Smooth muscle cell (in vitro differentiated cells): ENCODE measurements around the gene LNP1. TPM values are rescaled to one million over a fixed set of nuclear protein-coding genes. Genes with fewer than 3 reads are reported as not detected.

Experiments
- DNase-seq: peaks from one replicate; lab custom pipeline; 2025; ENCODE audit not compliant: unreplicated experiment; lab: John Stamatoyannopoulos, UW
- H2AFZ ChIP-seq: fragments of 200-600 bp; sonication (generic); 2 replicates; pipeline ENCODE4 v1.6.0; 2016; ENCODE audit warnings: antibody characterized with exemption, low read depth, mild to moderate bottlenecking
- H3F3A ChIP-seq: fragments of 200-600 bp; sonication (generic); 2 replicates; pipeline ENCODE4 v1.6.0; 2017; ENCODE audit warnings: antibody characterized with exemption, low read depth
- H3K27ac ChIP-seq: fragments of 200-600 bp; sonication (generic); 2 replicates; pipeline ENCODE4 v1.5.1; 2016; ENCODE audit warnings: low read depth, mild to moderate bottlenecking
- H3K27me3 ChIP-seq: fragments of 200-600 bp; sonication (generic); 2 replicates; pipeline ENCODE4 v1.6.1; 2016; ENCODE audit warnings: low read depth, mild to moderate bottlenecking
- H3K36me3 ChIP-seq: fragments of 200-600 bp; sonication (generic); 2 replicates; pipeline ENCODE4 v1.5.1; 2016; ENCODE audit warnings: low read depth
- H3K4me1 ChIP-seq: fragments of 200-600 bp; sonication (generic); 2 replicates; pipeline ENCODE4 v1.5.1; 2016; ENCODE audit warnings: low read depth
- H3K4me2 ChIP-seq: fragments of 200-600 bp; sonication (generic); 2 replicates; pipeline ENCODE4 v1.6.0; 2016; ENCODE audit warnings: mild to moderate bottlenecking
- H3K4me3 ChIP-seq: fragments of 200-600 bp; sonication (generic); 2 replicates; pipeline ENCODE4 v1.5.1; 2016; ENCODE audit warnings: mild to moderate bottlenecking
- H3K79me2 ChIP-seq: fragments of 200-600 bp; sonication (generic); 2 replicates; pipeline ENCODE4 v1.6.0; 2016; ENCODE audit warnings: low read depth, mild to moderate bottlenecking
- H3K9ac ChIP-seq: fragments of 200-600 bp; sonication (generic); 2 replicates; pipeline ENCODE4 v1.6.0; 2016; ENCODE audit warnings: low read depth
- H3K9me3 ChIP-seq: fragments of 200-600 bp; sonication (generic); replicated peaks from 2 replicates; pipeline ENCODE4 v1.5.1; 2016; ENCODE audit warnings: low read depth
- H4K20me1 ChIP-seq: fragments of 200-600 bp; sonication (generic); 2 replicates; pipeline ENCODE4 v1.6.0; 2016; ENCODE audit warnings: low read depth
- WGBS: methylation state at CpG from one replicate; pipeline ENCODE4 v1.1.7; 2016; ENCODE audit warnings: low lambda C conversion rate; 5-methylcytosine and 5-hydroxymethylcytosine counted together
- polyA plus RNA-seq: library from polyadenylated mRNA; unstranded; fragments of >200 nt; fragmentation: Nextera tagmentation; extraction: Ambion mirVana; gene quantifications from 2 replicates; pipeline ENCODE4 v1.2.1, GENCODE V29; 2016
- total RNA-seq: library from RNA; depleted of rRNA; stranded (reverse); fragments of >200 nt; gene quantifications from 2 replicates; pipeline ENCODE4 v1.2.3, GENCODE V29; 2014
- TF ChIP-seq, protein P1 (sequence below): fragments of 200-600 bp; sonication (generic); IDR thresholded peaks from 2 replicates; pipeline ENCODE4 v1.5.1; 2017; ENCODE audit warnings: borderline replicate concordance, mild to moderate bottlenecking, antibody characterized with exemption; ENCODE audit not compliant: insufficient read depth, poor library complexity, severe bottlenecking

Gene LNP1
- total and polyA plus RNA-seq, 2 experiments from 2014 or later, result 3.1 to 4.3 TPM

GRCh38 chr3:100449214-100449613, 47.9 kb downstream of the LNP1 start:
- TF ChIP-seq, protein P1, sequence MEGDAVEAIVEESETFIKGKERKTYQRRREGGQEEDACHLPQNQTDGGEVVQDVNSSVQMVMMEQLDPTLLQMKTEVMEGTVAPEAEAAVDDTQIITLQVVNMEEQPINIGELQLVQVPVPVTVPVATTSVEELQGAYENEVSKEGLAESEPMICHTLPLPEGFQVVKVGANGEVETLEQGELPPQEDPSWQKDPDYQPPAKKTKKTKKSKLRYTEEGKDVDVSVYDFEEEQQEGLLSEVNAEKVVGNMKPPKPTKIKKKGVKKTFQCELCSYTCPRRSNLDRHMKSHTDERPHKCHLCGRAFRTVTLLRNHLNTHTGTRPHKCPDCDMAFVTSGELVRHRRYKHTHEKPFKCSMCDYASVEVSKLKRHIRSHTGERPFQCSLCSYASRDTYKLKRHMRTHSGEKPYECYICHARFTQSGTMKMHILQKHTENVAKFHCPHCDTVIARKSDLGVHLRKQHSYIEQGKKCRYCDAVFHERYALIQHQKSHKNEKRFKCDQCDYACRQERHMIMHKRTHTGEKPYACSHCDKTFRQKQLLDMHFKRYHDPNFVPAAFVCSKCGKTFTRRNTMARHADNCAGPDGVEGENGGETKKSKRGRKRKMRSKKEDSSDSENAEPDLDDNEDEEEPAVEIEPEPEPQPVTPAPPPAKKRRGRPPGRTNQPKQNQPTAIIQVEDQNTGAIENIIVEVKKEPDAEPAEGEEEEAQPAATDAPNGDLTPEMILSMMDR, result no peak
- H3F3A ChIP-seq, result no peaks in the 10 kb centered on the region
- WGBS, result 46% methylated on average over 2 of the region's 2 CpGs
- H3K27ac ChIP-seq, result no peak overlapping the region
- no peak overlapping the region for H3K4me3 ChIP-seq
- no peaks in the 10 kb centered on the region for H3K36me3 ChIP-seq
- H3K9ac ChIP-seq, result no peak overlapping the region
- H2AFZ ChIP-seq, result no peak overlapping the region
- H3K4me2 ChIP-seq, result no peak overlapping the region
- H3K4me1 ChIP-seq, result no peaks in the 10 kb centered on the region
- DNase-seq, result no peak
- H3K27me3 ChIP-seq, result no peaks in the 10 kb centered on the region
- H4K20me1 ChIP-seq, result no peaks in the 10 kb centered on the region
- no peaks in the 10 kb centered on the region for H3K79me2 ChIP-seq
- no peaks in the 10 kb centered on the region for H3K9me3 ChIP-seq

DNA sequence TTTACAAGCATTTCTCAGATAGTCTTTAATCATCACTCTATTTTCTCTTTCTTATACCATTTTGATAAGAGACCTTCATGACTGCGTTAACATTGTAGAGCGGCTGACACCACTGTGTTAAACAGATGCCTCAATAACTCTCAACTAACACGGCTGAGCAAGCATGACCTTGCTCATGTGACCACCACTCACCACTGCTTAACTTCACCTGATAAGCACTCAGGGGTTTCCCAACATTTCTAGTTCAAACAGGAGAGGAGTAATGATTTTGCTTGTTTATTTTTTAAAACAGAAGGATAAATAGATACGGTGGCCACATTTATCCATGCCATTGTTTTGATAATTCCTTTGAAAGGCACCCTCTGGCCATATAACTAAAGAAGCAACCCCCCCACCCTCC, 53.3 kb downstream of the LNP1 start:
- Histone ChIP-seq H3K4me2 (no peak overlapping the region), H3K4me1 (no peaks in the 10 kb centered on the region), H3K36me3 (no peaks in the 10 kb centered on the region), H3K4me3 (no peak overlapping the region), H3K9ac (no peak overlapping the region), H3K9me3 (no peaks in the 10 kb centered on the region), H4K20me1 (no peaks in the 10 kb centered on the region), H3F3A (no peaks in the 10 kb centered on the region), H3K27me3 (no peaks in the 10 kb centered on the region), H2AFZ (no peak overlapping the region), H3K79me2 (no peaks in the 10 kb centered on the region), H3K27ac (no peak overlapping the region)
- no peak for DNase-seq
- WGBS, result 75% methylated on average over 4 of the region's 4 CpGs
- TF ChIP-seq, protein P1, result no peak

DNA sequence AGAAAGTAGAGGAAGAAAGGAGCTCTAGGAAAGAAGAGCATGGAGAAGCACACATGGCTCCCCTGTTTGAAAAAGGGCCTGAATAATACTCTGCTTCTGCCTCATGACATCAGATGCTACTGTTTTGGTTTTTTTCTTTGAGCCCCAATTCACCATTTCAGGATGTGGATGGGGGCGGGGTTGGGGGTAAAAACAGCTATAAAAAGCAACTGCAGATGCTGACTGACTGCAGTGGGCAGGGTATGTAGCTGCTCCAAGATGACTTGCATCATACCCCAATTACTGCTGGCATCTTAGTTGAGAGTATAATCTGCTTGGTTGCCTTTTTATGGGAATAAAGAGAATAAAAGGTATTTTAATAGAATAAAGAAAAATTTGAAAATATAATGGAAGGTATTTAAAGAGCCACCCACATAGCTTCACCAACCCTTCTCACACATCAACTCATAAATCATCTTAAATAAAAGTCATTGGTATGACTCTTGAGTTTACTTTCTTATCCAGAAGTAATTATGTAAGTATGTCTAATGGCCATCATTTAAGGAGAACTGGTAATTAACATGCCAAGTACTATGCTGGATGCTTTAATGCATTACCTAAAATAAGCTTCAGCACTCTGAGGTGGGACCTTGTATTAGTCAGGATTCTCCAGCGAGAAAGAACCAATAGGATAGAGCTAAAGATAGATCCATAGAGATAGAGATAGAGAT, 54.7 kb downstream of the LNP1 start:
- TF ChIP-seq, protein P1, result no peak
- Histone ChIP-seq H3K4me2 (no peak overlapping the region), H3K9me3 (no peaks in the 10 kb centered on the region), H3K4me1 (no peaks in the 10 kb centered on the region), H4K20me1 (no peaks in the 10 kb centered on the region), H3K4me3 (no peak overlapping the region), H3K27me3 (no peaks in the 10 kb centered on the region), H3K79me2 (no peaks in the 10 kb centered on the region), H2AFZ (no peak overlapping the region), H3K36me3 (no peaks in the 10 kb centered on the region), H3F3A (no peaks in the 10 kb centered on the region), H3K27ac (no peak overlapping the region), H3K9ac (no peak overlapping the region)
- no peak for DNase-seq
- WGBS, result 90% methylated on average over 2 of the region's 2 CpGs

- H3F3A ChIP-seq, result no peaks in the 10 kb centered on the region
- H3K27me3 ChIP-seq, result no peaks in the 10 kb centered on the region
- H3K4me2 ChIP-seq, result no peak overlapping the region
- no peak overlapping the region for H3K9ac ChIP-seq
- no peak overlapping the region for H3K4me3 ChIP-seq
- no peaks in the 10 kb centered on the region for H3K36me3 ChIP-seq
- 100% methylated on average over 1 of the region's 1 CpG for WGBS
- H3K9me3 ChIP-seq, result no peaks in the 10 kb centered on the region
- H3K4me1 ChIP-seq, result no peaks in the 10 kb centered on the region
- DNase-seq, result no peak
- no peak overlapping the region for H2AFZ ChIP-seq
- H3K79me2 ChIP-seq, result no peaks in the 10 kb centered on the region
- no peaks in the 10 kb centered on the region for H4K20me1 ChIP-seq
- TF ChIP-seq, protein P1, result no peak
- no peak overlapping the region for H3K27ac ChIP-seq
These were observed 55.4 kb downstream of the LNP1 start for GRCh38 chr3:100456745-100457144.
